Spleen (tissue), 11 donors: ENCODE results near the gene ESF1. TPM values are rescaled to one million over a fixed set of nuclear protein-coding genes. Genes with fewer than 3 reads are reported as not detected.

ENCODE experiments used
- DNase-seq: peaks from one replicate; pipeline ENCODE4 v3.0.0-alpha.2; 2020
- H3K27ac ChIP-seq, 8 donors: fragments of 200-600 bp; sonication (generic) in 7 of 8; 1 replicate in 4 of 8; 2 replicates in 4 of 8; pipeline versions ENCODE4 v1.5.0 to v1.8.0; 2016 to 2021; ENCODE audit warnings: inconsistent platforms in 4 of 8, mild to moderate bottlenecking in 4 of 8, moderate library complexity in 1 of 8
- H3K27me3 ChIP-seq, 7 donors: fragments of 200-600 bp; sonication (generic) in 6 of 7; replicated peaks in 1 of 7; 1 replicate in 4 of 7; 2 replicates in 3 of 7; pipeline versions ENCODE4 v1.5.0 to v1.8.0; 2016 to 2021; ENCODE audit warnings: inconsistent platforms in 3 of 7, mild to moderate bottlenecking in 1 of 7
- H3K36me3 ChIP-seq, 6 donors: fragments of 200-600 bp; sonication (generic) in 5 of 6; 1 replicate in 4 of 6; 2 replicates in 2 of 6; pipeline versions ENCODE4 v1.5.0 to v1.8.0; 2016 to 2021; ENCODE audit warnings: inconsistent platforms in 2 of 6
- H3K4me1 ChIP-seq, 6 donors: fragments of 200-600 bp; sonication (generic) in 5 of 6; 1 replicate in 3 of 6; 2 replicates in 3 of 6; pipeline versions ENCODE4 v1.5.0 to v1.8.0; 2016 to 2021; ENCODE audit warnings: inconsistent platforms in 3 of 6
- H3K4me3 ChIP-seq, 8 donors: fragments of 200-600 bp; sonication (generic) in 7 of 8; 1 replicate in 4 of 8; 2 replicates in 4 of 8; pipeline versions ENCODE4 v1.5.0 to v1.8.0; 2016 to 2021; ENCODE audit warnings: inconsistent platforms in 4 of 8, mild to moderate bottlenecking in 4 of 8, moderate library complexity in 2 of 8
- H3K9me3 ChIP-seq, 8 donors: fragments of 200-600 bp; sonication (generic) in 7 of 8; 1 replicate in 4 of 8; 2 replicates in 4 of 8; pipeline versions ENCODE4 v1.5.0 to v1.8.0; 2016 to 2021; ENCODE audit warnings: inconsistent platforms in 4 of 8
- CTCF ChIP-seq, 11 experiments: fragments of 200-600 bp in 7 of 11; fragments of 450-650 bp in 4 of 11; sonication (generic) in 4 of 11; IDR thresholded peaks in 8 of 11; conservative IDR thresholded peaks in 3 of 11; 1 replicate in 7 of 11; 2 replicates in 4 of 11; pipeline versions ENCODE4 v1.4.0 to v1.8.0; 2016 to 2021; ENCODE audit warnings: antibody characterized with exemption in 11 of 11, inconsistent platforms in 4 of 11, mild to moderate bottlenecking in 1 of 11
- POLR2A ChIP-seq, 3 donors: fragments of 450-650 bp; IDR thresholded peaks; one replicate each; pipeline ENCODE4 v1.5.1; 2017; ENCODE audit warnings: antibody characterized with exemption in 3 of 3, mild to moderate bottlenecking in 1 of 3
- POLR2AphosphoS5 ChIP-seq, 3 donors: sonication (generic); formaldehyde crosslinking; IDR thresholded peaks; one replicate each; pipeline ENCODE4 v1.5.1; 2017; ENCODE audit warnings: antibody characterized with exemption in 3 of 3
- WGBS, 5 donors: extraction: QIAGEN DNeasy Blood & Tissue Kit in 3 of 5; methylation state at CpG; one replicate each; pipeline versions ENCODE4 v1.1.5 to v1.1.7; 2013 to 2018; 5-methylcytosine and 5-hydroxymethylcytosine counted together
- intact Hi-C: fragments of 100-400 bp; cut with DNase I; formaldehyde crosslinking; loops from one replicate; pipeline ENCODE4 v1.15.0; 2023; ENCODE audit warnings: low total_unique reads
- polyA plus RNA-seq, 3 donors: library from polyadenylated mRNA; stranded (reverse); fragments of 200-250 nt; gene quantifications; one replicate each; pipeline ENCODE4 v1.2.1, GENCODE V29; 2013
- total RNA-seq, 7 donors: library from RNA; depleted of rRNA in 3 of 7; stranded (reverse); fragments of >200 nt in 3 of 7; fragmentation: NEBNext Ultra II Directional in 4 of 7; extraction: Animal tissue kit (Norgen Biotek cat#: 25700) in 4 of 7; gene quantifications; one replicate each; pipeline versions ENCODE4 v1.1.0 to v1.2.1, GENCODE V29; 2016 to 2021
- donor health status: healthy with polysubstance abuse.
- donor health status: DM: no; HTN: no; CAD: no; lungs with moderate emphysema.
- donor health status: DM: no; HTN: no; CAD: no.
- donor health status: Bipolar disorder and iron deficiency.
- donor health status: healthy.
- donor health status: DM: no; HTN: no; CAD: no.
- donor health status: DM: yes; HTN: yes; CAD: no.

The ESF1 gene
- total and polyA plus RNA-seq, 10 donors, result 6.9 to 15.6 (median 13.1) TPM

DNA sequence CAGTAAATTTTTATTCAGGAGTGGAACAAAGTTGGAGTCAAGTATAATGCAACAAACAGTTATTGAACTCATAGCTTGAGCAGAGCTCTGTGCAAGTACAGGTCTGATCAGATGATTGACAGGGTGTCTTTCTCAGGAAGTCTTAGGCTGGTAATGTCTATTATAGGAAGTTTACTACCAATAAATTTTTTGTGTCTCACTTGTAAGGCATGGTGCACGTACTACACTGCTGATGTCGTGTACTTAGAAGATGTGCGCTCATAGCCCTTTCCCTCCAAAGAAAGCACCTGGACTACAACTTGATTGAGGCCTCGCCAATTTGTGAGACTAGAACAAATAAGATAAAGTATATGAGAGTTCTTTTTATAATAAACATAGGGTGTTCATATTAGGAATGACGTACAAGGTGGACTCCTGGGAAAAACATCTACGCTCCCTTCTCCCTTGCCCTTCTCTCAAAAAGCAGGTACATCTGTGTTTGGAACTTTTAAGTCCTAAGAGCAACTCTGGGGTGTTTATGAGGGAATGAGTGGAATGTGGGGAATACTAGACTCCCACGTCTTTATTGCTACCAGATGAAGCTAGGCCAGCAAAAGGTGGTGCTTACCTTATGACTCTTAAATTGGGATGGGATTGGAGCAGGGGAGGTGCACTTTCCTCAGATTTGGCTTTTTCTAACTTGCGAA lies 1.6 kb upstream of the ESF1 start:
- intact Hi-C loops, result no loop called here
- no peaks in the 10 kb centered on the region for H3K27me3 ChIP-seq
- H3K4me1 ChIP-seq, result peaks cover 13 to 63% (median 38%) of the 10 kb centered on the region in 6 donors
- peak overlapping the region in 6 of 8 donors; percentile 77 to 86 (median 84) for H3K4me3 ChIP-seq
- H3K36me3 ChIP-seq, result peaks cover 0 to 58% (median 26%) of the 10 kb centered on the region in 6 donors
- no peak for TF ChIP-seq POLR2AphosphoS5 (IDR thresholded peaks at IDR 0.05)
- TF ChIP-seq CTCF (IDR thresholded peaks at IDR 0.05 in 8 of 11, conservative IDR thresholded peaks at IDR 0.05 in 3 of 11), result no peak
- TF ChIP-seq POLR2A (IDR thresholded peaks at IDR 0.05), result no peak
- H3K9me3 ChIP-seq, result no peaks in the 10 kb centered on the region
- 84 to 91% (median 85%) methylated on average over 8 of the region's 8 CpGs for WGBS, 5 donors
- no peak for DNase-seq
- H3K27ac ChIP-seq, result peak overlapping the region in 2 of 8 donors; percentile 93

DNA sequence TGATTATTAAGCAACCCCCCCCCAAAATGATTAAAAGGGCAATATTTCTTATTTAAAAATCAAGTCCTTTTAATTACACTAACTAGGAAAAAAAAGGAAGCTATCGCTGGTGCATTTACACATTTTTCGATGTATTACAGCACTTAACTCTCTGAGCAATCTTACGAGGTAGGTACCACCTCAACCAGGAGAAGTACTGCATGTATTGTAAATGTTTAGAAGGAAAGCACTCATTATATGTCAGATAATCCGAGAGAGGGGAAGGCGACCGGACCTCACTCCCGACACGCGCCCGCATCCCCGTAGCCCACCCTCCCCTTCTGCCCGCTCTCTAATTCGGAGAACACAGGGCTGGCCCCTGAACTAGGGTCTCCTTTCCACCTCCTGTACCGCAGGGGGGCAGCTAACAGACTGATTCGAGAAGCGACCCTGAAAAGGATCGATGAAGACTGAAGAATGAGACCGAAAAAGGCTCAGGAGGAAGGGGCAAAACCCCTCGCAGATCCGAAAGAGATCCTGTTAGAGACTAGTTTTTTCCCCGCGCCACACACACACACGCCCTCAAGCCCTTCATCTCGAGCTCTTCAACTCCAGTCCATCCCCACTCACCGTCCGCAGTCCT lies 337 bp downstream of the ESF1 start:
- intact Hi-C loops, result no loop called here
- Histone ChIP-seq H3K27ac (peak overlapping the region; percentile 88 to 93 (median 90)), H3K36me3 (peaks cover 0 to 58% (median 25%) of the 10 kb centered on the region in 6 donors), H3K4me3 (peak overlapping the region; percentile 77 to 90 (median 86)), H3K4me1 (peaks cover 13 to 79% (median 40%) of the 10 kb centered on the region in 6 donors), H3K27me3 (no peaks in the 10 kb centered on the region), H3K9me3 (no peaks in the 10 kb centered on the region)
- peak; percentile 85 for DNase-seq
- no peak for TF ChIP-seq POLR2AphosphoS5 (IDR thresholded peaks at IDR 0.05)
- TF ChIP-seq CTCF (IDR thresholded peaks at IDR 0.05 in 8 of 11, conservative IDR thresholded peaks at IDR 0.05 in 3 of 11), result no peak
- peak in 1 of 3 donors; percentile 18 for TF ChIP-seq POLR2A (IDR thresholded peaks at IDR 0.05)
- 0 to 1% (median 0%) methylated on average over 26 of the region's 26 CpGs for WGBS, 5 donors

DNA sequence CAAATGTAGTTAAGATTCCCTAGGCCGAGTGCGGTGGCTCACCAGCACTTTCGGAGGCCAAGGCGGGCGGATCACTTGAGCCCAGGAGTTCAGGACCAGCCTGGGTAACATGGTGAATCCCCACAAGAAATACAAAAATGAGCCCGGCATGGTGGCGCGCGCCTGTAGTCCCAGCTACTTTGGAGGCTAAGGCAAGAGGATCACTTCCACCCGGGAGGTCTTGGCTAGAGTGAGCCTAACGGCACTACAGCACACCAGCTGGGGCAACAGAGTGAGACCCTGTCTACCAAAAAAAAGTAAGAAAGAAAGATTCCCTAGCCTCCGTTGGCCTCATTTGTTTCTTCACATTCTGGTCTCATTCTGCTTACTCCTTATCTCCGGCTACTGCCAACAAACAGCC lies 1.2 kb downstream of the ESF1 start:
- peak overlapping the region in 4 of 8 donors; percentile 77 to 86 (median 84) for H3K4me3 ChIP-seq
- no peak for TF ChIP-seq POLR2AphosphoS5 (IDR thresholded peaks at IDR 0.05)
- intact Hi-C loops, result no loop called here
- peaks cover 13 to 85% (median 45%) of the 10 kb centered on the region in 6 donors for H3K4me1 ChIP-seq
- H3K27ac ChIP-seq, result no peak overlapping the region
- peaks cover 0 to 51% (median 22%) of the 10 kb centered on the region in 6 donors for H3K36me3 ChIP-seq
- H3K27me3 ChIP-seq, result no peaks in the 10 kb centered on the region
- DNase-seq, result no peak
- WGBS, 5 donors, result 92 to 97% (median 95%) methylated on average over 13 of the region's 13 CpGs
- H3K9me3 ChIP-seq, result no peaks in the 10 kb centered on the region

DNA sequence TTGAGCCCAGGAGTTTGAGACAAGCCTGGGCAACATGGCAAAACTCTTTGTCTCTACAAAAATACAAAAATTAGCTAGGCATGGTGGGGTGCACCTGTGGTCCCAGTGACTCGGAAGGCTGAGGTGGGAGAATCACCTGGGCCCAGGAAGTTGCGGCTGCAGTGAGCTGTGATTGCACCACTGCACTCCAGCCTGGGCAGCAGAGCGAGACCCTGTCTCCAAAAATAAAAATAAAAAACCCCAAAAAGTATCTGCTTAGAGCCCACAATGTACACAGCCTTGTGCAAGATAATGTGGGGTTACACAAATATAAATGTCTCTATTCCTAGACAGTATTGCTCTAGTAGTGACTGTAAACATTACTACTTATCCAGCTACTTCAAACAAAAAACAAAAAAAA lies 5.9 kb downstream of the ESF1 start:
- Histone ChIP-seq H3K4me1 (peaks cover 3 to 61% (median 15%) of the 10 kb centered on the region in 6 donors), H3K27me3 (no peaks in the 10 kb centered on the region), H3K4me3 (no peak overlapping the region), H3K36me3 (peaks cover 0 to 80% (median 50%) of the 10 kb centered on the region in 6 donors), H3K27ac (no peak overlapping the region), H3K9me3 (no peaks in the 10 kb centered on the region)
- TF ChIP-seq POLR2AphosphoS5 (IDR thresholded peaks at IDR 0.05) (no peak), CTCF (IDR thresholded peaks at IDR 0.05 in 8 of 11, conservative IDR thresholded peaks at IDR 0.05 in 3 of 11) (no peak), POLR2A (IDR thresholded peaks at IDR 0.05) (no peak)
- WGBS, 5 donors, result 77 to 90% (median 78%) methylated on average over 3 of the region's 3 CpGs
- intact Hi-C loops, result no loop called here
- no peak for DNase-seq
